Mucosa of descending colon (tissue), 3 donors: ENCODE data around the gene GNG7. TPM values are rescaled to one million over a fixed set of nuclear protein-coding genes. Genes with fewer than 3 reads are reported as not detected.

Experiments
- ATAC-seq: fragments of 200-7000 bp; cut with Tn5 transposase; one replicate; pipeline ENCODE4 v1.9.1; 2020; ENCODE audit warnings: mild to moderate bottlenecking, moderate library complexity
- DNase-seq, 3 donors: peaks; one replicate each; pipeline ENCODE4 v3.0.0-alpha.2; 2020
- H3K36me3 ChIP-seq: fragments of 200-600 bp; one replicate; pipeline ENCODE4 v1.8.0; 2021; ENCODE audit warnings: low read depth, mild to moderate bottlenecking
- H3K4me1 ChIP-seq: fragments of 200-600 bp; one replicate; pipeline ENCODE4 v1.8.0; 2021; ENCODE audit warnings: low read depth, mild to moderate bottlenecking
- H3K4me3 ChIP-seq: fragments of 200-600 bp; one replicate; pipeline ENCODE4 v1.8.0; 2021; ENCODE audit warnings: mild to moderate bottlenecking
- H3K9me3 ChIP-seq: fragments of 200-600 bp; one replicate; pipeline ENCODE4 v1.8.0; 2021; ENCODE audit warnings: mild to moderate bottlenecking
- intact Hi-C, 2 donors: fragments of 100-400 bp; cut with DNase I in 1 of 2; cut with micrococcal nuclease in 1 of 2; formaldehyde crosslinking; loops; one replicate each; pipeline versions ENCODE4 v1.11.0 to v1.11.1; 2022; cut with DNase I, micrococcal nuclease
- total RNA-seq, 3 donors: library from RNA; stranded (reverse); fragmentation: NEBNext Ultra II Directional in 2 of 3; extraction: Animal tissue kit (Norgen Biotek cat#: 25700) in 2 of 3; gene quantifications; one replicate each; pipeline versions ENCODE4 v1.2.1 to v1.2.4, GENCODE V29; 2021 to 2023
- TF ChIP-seq, protein P1 (sequence below): fragments of 200-600 bp; IDR thresholded peaks from one replicate; pipeline ENCODE4 v1.8.0; 2022; ENCODE audit warnings: antibody characterized with exemption, mild to moderate bottlenecking
- donor health status: DM: no; HTN: no; CAD: no; lungs with moderate emphysema.
- donor health status: DM: no; HTN: no; CAD: no.
- donor health status: DM: no; HTN: yes; CAD: no.

GNG7 gene
- total RNA-seq, 3 donors from 2014 or later: 2.5 to 6.9 (median 2.9) TPM

DNA sequence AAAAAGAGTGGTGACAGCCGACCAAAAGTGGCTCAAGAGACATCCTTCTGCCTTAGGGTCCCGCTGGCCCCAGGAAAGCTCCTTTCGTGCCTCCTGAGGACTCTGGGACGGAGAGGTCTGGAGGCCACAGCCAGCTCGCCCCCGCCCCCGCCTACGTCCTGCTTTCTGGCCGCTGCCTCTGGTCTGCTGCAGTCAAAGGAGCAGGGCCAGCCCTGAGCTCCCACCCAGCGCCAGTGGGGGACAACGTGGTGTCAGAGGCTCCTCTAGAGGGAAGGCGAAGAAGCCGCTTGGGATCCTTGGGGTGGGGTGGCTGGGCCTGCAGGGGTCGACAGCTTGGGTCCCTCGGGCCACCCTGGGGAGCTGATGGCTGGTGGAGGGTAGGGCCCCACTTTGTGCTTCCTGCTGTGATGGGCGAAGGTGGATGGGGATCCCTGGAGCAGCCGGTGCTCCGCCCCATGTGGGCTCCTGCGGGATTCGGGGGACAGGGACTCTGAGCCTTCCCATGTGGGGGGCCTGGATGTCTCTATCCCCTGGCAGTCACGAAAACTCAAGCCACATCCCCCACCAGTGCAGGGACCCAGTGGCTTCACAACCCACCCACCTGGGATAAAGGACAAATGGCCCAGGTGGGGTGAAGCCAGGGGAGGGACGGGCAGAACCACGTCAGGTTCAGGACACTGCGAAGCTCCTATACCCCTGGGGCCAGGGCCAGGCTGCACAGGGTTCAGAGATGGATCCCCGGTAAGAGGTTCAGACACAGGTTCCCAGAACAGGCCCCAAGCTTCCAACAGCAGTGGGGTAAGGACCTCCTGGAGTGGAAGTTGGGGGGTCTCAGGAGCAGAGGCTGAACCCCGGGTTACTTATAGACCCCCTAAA is 27.7 kb upstream of the GNG7 start:
- Histone ChIP-seq H3K4me1 (no peaks in the 10 kb centered on the region), H3K36me3 (no peaks in the 10 kb centered on the region), H3K4me3 (no peak overlapping the region), H3K9me3 (no peaks in the 10 kb centered on the region)
- intact Hi-C loops: no loop called here
- TF ChIP-seq, protein P1, sequence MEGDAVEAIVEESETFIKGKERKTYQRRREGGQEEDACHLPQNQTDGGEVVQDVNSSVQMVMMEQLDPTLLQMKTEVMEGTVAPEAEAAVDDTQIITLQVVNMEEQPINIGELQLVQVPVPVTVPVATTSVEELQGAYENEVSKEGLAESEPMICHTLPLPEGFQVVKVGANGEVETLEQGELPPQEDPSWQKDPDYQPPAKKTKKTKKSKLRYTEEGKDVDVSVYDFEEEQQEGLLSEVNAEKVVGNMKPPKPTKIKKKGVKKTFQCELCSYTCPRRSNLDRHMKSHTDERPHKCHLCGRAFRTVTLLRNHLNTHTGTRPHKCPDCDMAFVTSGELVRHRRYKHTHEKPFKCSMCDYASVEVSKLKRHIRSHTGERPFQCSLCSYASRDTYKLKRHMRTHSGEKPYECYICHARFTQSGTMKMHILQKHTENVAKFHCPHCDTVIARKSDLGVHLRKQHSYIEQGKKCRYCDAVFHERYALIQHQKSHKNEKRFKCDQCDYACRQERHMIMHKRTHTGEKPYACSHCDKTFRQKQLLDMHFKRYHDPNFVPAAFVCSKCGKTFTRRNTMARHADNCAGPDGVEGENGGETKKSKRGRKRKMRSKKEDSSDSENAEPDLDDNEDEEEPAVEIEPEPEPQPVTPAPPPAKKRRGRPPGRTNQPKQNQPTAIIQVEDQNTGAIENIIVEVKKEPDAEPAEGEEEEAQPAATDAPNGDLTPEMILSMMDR: no peak
- ATAC-seq (no peak), DNase-seq (no peak)

DNA sequence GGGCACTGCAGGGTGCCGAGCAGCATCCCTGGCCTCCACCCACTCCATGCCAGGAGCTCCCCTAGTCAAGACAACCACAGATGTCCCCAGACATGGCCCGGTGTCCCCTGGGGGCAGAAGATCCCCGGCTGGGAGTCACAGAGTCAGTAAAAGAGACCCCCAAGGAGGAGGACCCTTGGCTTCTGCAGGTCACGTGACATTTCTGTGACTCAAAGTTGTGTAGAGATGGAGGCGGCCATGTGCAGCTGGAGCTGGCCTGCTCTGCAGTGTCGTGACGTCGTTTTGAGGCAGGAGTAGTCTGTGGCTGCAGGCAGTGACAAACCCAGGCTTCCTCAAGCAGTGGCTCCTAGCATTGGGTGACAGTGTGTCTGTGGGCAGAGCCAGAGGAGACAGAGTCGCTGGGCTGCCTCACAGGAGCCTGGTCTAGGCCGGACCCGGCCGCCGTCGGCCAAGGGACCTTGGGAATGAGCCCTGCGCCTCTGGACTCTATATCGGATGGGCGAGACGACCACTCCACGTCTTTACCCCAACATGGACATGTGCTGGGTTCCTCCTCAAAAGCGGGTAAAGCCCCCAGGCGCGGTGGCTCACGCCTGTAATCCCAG is 26.4 kb upstream of the GNG7 start:
- intact Hi-C loops: no loop called here
- H3K4me1 ChIP-seq: no peaks in the 10 kb centered on the region
- ATAC-seq: no peak
- H3K4me3 ChIP-seq: no peak overlapping the region
- DNase-seq: no peak
- no peaks in the 10 kb centered on the region for H3K9me3 ChIP-seq
- H3K36me3 ChIP-seq: no peaks in the 10 kb centered on the region
- TF ChIP-seq, protein P1: no peak

DNA sequence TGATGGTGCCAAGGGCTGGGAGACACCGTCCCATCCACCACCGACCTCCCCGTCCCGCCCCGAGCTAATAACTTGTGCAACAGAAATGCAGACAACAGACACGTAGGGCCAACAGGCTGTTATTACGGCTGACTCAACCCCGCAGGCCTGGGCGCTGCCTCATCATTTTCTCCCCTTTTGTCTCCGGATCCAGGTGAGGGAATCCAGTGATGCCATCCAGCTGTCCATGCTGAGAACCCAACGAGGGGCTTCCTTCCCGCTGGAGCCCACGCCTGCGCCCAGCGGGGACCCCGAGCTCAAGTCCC is 25.1 kb upstream of the GNG7 start:
- TF ChIP-seq, protein P1: no peak
- no peak for ATAC-seq

DNA sequence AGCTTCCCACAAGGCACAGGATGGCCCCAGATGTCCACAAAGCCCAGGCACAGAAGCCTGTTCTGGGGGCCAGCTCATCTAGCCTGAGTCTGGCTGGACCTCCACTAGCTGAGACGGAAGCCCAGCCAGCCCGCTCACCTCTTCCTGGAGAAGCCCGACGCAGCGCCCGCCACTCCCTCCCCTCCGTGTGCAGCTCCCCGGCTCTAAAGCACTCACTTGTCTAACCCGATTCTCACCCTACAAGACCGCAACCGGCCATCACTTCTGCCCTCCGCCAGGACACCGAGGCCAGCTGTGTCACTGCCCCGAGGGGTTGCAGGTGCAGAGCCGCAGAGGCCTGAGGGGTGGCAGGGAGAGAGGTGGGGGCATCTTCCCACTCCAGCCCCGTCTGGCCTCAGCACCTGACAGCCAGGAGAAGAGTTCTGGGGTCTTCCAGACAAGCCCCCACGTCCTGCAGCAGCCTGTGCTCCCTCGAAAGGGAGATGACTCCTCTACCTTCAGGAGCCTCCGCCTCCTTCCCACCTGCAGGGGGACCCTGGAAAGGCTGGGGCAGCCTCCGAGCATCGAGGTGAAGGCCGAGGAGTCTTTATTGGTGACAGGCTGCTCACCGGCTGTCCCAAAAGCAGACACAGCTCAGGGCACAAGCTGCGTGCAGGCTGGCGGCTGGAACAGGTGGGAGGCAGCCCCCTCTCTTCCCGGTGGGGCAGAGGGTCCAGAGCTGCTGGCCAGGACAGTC is 24.6 kb upstream of the GNG7 start:
- ATAC-seq (peak; percentile 11), DNase-seq (no peak)
- intact Hi-C loops: no loop called here
- Histone ChIP-seq H3K36me3 (no peaks in the 10 kb centered on the region), H3K4me1 (no peaks in the 10 kb centered on the region), H3K9me3 (no peaks in the 10 kb centered on the region), H3K4me3 (no peak overlapping the region)
- TF ChIP-seq, protein P1: no peak

More for the DNA sequence above, 25.1 kb upstream of the GNG7 start:
- Histone ChIP-seq H3K4me3 (no peak overlapping the region), H3K36me3 (no peaks in the 10 kb centered on the region), H3K9me3 (no peaks in the 10 kb centered on the region), H3K4me1 (no peaks in the 10 kb centered on the region)
- no peak for DNase-seq
- intact Hi-C loops: no loop called here

DNA sequence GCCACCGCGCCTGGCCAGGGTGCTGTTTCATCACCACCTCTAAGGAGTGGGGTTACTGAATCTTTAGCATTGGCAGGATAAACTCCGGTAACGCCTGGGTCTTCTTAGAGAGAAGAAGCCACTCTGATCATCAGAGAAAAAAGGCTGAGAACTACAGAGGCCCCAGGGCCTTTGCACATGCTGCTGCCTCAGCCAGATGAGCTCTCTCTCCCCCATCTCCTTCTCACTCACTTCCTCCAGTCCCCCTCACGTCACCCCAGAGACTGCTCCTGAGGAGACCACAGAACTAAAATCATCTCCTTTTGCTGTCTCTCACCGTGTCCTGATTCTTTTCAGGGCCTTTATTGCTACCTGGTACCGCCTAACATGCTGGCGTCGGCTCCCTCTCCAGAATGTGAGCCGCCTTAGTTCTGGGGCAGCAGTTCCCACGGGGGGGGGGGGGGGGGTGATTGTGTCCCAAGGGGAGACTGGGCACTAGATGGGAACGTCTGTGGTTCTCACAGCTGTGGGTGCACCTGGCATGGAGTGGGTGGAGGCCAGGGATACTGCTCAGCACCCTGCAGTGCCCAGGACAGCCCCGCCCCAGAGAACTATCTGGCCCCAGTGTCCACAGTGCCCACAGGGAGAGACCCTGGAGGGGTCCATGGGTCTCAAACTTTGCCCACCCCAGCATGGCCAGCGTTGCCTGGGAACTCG is 23.8 kb upstream of the GNG7 start:
- no peaks in the 10 kb centered on the region for H3K4me1 ChIP-seq
- H3K36me3 ChIP-seq: no peaks in the 10 kb centered on the region
- H3K9me3 ChIP-seq: no peaks in the 10 kb centered on the region
- H3K4me3 ChIP-seq: no peak overlapping the region
- intact Hi-C loops: no loop called here
- DNase-seq (no peak), ATAC-seq (no peak)
- TF ChIP-seq, protein P1: no peak
